ENCODE measurements around the gene AFG1L. TPM values are rescaled to one million over a fixed set of nuclear protein-coding genes. Genes with fewer than 3 reads are reported as not detected.

Gene AFG1L
- total and polyA plus RNA-seq, 2 experiments from 2014 or later: 4.1 to 8.7 TPM

GRCh38 chr6:108549241-108549640 is 254.4 kb downstream of the AFG1L start:
- Histone ChIP-seq H3K4me2 (no peak overlapping the region), H3K9me2 (ENCODE audit: insufficient read depth) (no peaks in the 10 kb centered on the region), H3K36me3 (ENCODE audit: insufficient read depth) (no peaks in the 10 kb centered on the region), H2AFZ (no peak overlapping the region), H3K79me2 (replicated peaks; ENCODE audit: insufficient read depth) (no peaks in the 10 kb centered on the region), H4K20me1 (replicated peaks; ENCODE audit: insufficient read depth) (no peaks in the 10 kb centered on the region), H3K27ac (ENCODE audit: low read depth) (no peak overlapping the region), H3K27me3 (ENCODE audit: insufficient read depth) (no peaks in the 10 kb centered on the region), H3K4me3 (no peak overlapping the region), H3F3A (replicated peaks; ENCODE audit: low read depth) (no peaks in the 10 kb centered on the region), H3K4me1 (ENCODE audit: insufficient read depth) (peaks cover 6% of the 10 kb centered on the region)
- TF ChIP-seq, protein P1, sequence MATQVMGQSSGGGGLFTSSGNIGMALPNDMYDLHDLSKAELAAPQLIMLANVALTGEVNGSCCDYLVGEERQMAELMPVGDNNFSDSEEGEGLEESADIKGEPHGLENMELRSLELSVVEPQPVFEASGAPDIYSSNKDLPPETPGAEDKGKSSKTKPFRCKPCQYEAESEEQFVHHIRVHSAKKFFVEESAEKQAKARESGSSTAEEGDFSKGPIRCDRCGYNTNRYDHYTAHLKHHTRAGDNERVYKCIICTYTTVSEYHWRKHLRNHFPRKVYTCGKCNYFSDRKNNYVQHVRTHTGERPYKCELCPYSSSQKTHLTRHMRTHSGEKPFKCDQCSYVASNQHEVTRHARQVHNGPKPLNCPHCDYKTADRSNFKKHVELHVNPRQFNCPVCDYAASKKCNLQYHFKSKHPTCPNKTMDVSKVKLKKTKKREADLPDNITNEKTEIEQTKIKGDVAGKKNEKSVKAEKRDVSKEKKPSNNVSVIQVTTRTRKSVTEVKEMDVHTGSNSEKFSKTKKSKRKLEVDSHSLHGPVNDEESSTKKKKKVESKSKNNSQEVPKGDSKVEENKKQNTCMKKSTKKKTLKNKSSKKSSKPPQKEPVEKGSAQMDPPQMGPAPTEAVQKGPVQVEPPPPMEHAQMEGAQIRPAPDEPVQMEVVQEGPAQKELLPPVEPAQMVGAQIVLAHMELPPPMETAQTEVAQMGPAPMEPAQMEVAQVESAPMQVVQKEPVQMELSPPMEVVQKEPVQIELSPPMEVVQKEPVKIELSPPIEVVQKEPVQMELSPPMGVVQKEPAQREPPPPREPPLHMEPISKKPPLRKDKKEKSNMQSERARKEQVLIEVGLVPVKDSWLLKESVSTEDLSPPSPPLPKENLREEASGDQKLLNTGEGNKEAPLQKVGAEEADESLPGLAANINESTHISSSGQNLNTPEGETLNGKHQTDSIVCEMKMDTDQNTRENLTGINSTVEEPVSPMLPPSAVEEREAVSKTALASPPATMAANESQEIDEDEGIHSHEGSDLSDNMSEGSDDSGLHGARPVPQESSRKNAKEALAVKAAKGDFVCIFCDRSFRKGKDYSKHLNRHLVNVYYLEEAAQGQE (IDR thresholded peaks at IDR 0.05; ENCODE audit: unreplicated experiment): no peak
- no peak for TF ChIP-seq POLR2AphosphoS5 (IDR thresholded peaks at IDR 0.05; ENCODE audit: low read depth)
- no peak for TF ChIP-seq STAT1 (IDR thresholded peaks at IDR 0.05; ENCODE audit: unreplicated experiment)
- no peak for TF ChIP-seq JUNB (IDR thresholded peaks at IDR 0.05; ENCODE audit: unreplicated experiment)
- TF ChIP-seq, protein P2, sequence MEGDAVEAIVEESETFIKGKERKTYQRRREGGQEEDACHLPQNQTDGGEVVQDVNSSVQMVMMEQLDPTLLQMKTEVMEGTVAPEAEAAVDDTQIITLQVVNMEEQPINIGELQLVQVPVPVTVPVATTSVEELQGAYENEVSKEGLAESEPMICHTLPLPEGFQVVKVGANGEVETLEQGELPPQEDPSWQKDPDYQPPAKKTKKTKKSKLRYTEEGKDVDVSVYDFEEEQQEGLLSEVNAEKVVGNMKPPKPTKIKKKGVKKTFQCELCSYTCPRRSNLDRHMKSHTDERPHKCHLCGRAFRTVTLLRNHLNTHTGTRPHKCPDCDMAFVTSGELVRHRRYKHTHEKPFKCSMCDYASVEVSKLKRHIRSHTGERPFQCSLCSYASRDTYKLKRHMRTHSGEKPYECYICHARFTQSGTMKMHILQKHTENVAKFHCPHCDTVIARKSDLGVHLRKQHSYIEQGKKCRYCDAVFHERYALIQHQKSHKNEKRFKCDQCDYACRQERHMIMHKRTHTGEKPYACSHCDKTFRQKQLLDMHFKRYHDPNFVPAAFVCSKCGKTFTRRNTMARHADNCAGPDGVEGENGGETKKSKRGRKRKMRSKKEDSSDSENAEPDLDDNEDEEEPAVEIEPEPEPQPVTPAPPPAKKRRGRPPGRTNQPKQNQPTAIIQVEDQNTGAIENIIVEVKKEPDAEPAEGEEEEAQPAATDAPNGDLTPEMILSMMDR (conservative IDR thresholded peaks at IDR 0.05; ENCODE audit: low read depth in 2 of 2): no peak
- no peak for TF ChIP-seq EZH2phosphoT487 (IDR thresholded peaks at IDR 0.05; ENCODE audit: unreplicated experiment)
- TF ChIP-seq CREB1 (CRISPR knock-in tag; IDR thresholded peaks at IDR 0.05; ENCODE audit: low read depth): no peak
- TF ChIP-seq EZH2 (IDR thresholded peaks at IDR 0.05; ENCODE audit: low read depth, unreplicated experiment): no peak
- TF ChIP-seq ZNF331 (CRISPR knock-in tag; IDR thresholded peaks at IDR 0.05; ENCODE audit: low read depth): no peak
- TF ChIP-seq, protein P3, sequence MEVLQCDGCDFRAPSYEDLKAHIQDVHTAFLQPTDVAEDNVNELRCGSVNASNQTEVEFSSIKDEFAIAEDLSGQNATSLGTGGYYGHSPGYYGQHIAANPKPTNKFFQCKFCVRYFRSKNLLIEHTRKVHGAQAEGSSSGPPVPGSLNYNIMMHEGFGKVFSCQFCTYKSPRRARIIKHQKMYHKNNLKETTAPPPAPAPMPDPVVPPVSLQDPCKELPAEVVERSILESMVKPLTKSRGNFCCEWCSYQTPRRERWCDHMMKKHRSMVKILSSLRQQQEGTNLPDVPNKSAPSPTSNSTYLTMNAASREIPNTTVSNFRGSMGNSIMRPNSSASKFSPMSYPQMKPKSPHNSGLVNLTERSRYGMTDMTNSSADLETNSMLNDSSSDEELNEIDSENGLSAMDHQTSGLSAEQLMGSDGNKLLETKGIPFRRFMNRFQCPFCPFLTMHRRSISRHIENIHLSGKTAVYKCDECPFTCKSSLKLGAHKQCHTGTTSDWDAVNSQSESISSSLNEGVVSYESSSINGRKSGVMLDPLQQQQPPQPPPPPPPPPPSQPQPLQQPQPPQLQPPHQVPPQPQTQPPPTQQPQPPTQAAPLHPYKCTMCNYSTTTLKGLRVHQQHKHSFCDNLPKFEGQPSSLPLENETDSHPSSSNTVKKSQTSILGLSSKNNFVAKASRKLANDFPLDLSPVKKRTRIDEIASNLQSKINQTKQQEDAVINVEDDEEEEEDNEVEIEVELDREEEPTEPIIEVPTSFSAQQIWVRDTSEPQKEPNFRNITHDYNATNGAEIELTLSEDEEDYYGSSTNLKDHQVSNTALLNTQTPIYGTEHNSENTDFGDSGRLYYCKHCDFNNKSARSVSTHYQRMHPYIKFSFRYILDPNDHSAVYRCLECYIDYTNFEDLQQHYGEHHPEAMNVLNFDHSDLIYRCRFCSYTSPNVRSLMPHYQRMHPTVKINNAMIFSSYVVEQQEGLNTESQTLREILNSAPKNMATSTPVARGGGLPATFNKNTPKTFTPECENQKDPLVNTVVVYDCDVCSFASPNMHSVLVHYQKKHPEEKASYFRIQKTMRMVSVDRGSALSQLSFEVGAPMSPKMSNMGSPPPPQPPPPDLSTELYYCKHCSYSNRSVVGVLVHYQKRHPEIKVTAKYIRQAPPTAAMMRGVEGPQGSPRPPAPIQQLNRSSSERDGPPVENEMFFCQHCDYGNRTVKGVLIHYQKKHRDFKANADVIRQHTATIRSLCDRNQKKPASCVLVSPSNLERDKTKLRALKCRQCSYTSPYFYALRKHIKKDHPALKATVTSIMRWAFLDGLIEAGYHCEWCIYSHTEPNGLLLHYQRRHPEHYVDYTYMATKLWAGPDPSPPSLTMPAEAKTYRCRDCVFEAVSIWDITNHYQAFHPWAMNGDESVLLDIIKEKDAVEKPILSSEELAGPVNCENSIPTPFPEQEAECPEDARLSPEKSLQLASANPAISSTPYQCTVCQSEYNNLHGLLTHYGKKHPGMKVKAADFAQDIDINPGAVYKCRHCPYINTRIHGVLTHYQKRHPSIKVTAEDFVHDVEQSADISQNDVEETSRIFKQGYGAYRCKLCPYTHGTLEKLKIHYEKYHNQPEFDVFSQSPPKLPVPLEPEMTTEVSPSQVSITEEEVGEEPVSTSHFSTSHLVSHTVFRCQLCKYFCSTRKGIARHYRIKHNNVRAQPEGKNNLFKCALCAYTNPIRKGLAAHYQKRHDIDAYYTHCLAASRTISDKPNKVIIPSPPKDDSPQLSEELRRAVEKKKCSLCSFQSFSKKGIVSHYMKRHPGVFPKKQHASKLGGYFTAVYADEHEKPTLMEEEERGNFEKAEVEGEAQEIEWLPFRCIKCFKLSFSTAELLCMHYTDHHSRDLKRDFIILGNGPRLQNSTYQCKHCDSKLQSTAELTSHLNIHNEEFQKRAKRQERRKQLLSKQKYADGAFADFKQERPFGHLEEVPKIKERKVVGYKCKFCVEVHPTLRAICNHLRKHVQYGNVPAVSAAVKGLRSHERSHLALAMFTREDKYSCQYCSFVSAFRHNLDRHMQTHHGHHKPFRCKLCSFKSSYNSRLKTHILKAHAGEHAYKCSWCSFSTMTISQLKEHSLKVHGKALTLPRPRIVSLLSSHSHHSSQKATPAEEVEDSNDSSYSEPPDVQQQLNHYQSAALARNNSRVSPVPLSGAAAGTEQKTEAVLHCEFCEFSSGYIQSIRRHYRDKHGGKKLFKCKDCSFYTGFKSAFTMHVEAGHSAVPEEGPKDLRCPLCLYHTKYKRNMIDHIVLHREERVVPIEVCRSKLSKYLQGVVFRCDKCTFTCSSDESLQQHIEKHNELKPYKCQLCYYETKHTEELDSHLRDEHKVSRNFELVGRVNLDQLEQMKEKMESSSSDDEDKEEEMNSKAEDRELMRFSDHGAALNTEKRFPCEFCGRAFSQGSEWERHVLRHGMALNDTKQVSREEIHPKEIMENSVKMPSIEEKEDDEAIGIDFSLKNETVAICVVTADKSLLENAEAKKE (CRISPR knock-in tag; IDR thresholded peaks at IDR 0.05): no peak
- no peak for TF ChIP-seq ZNF114 (CRISPR knock-in tag; IDR thresholded peaks at IDR 0.05)
- TF ChIP-seq, protein P4, sequence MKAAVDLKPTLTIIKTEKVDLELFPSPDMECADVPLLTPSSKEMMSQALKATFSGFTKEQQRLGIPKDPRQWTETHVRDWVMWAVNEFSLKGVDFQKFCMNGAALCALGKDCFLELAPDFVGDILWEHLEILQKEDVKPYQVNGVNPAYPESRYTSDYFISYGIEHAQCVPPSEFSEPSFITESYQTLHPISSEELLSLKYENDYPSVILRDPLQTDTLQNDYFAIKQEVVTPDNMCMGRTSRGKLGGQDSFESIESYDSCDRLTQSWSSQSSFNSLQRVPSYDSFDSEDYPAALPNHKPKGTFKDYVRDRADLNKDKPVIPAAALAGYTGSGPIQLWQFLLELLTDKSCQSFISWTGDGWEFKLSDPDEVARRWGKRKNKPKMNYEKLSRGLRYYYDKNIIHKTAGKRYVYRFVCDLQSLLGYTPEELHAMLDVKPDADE (IDR thresholded peaks at IDR 0.05): no peak
- no peak for TF ChIP-seq NANOG (IDR thresholded peaks at IDR 0.05; ENCODE audit: borderline replicate concordance)
- H3K4me3 Mint-ChIP-seq: no peak overlapping the region
- no peaks in the 10 kb centered on the region for H3K9me3 Mint-ChIP-seq
- DNase-seq (ENCODE audit: low spot score) (no peak), ATAC-seq (no peak)
- no peak overlapping the region for H3K27ac Mint-ChIP-seq
- H3K27me3 Mint-ChIP-seq (ENCODE audit: insufficient read depth, low read depth, poor library complexity): peaks cover 2% of the 10 kb centered on the region
- H3K4me1 Mint-ChIP-seq: peaks cover 4% of the 10 kb centered on the region; the same call in 1 of the 3 replicates
- no peaks in the 10 kb centered on the region for H3K36me3 Mint-ChIP-seq (ENCODE audit: low read depth)

Data from GM23338 (cell line).